Measurements from ENCODE around the gene FNDC4.

The FNDC4 gene

GRCh38 chr2:27520316-27520715, 25.3 kb upstream of the FNDC4 start:
- Histone ChIP-seq H3K36me3 (replicated peaks; ENCODE audit: insufficient read depth, low read length) (no peaks in the 10 kb centered on the region), H3K79me2 (ENCODE audit: low read length) (no peaks in the 10 kb centered on the region), H3K4me3 (ENCODE audit: low read length) (no peak overlapping the region), H2AFZ (ENCODE audit: low read length) (no peak overlapping the region), H3F3A (ENCODE audit: insufficient read depth, low read length) (no peaks in the 10 kb centered on the region), H3K9me2 (replicated peaks; ENCODE audit: insufficient read depth, low read length) (no peaks in the 10 kb centered on the region), H3K9ac (ENCODE audit: low read length) (no peak overlapping the region), H3K27me3 (replicated peaks; ENCODE audit: insufficient read depth, low read length) (no peaks in the 10 kb centered on the region), H4K20me1 (ENCODE audit: insufficient read depth, low read length) (no peaks in the 10 kb centered on the region), H3K27ac (ENCODE audit: low read length) (no peak overlapping the region), H3K4me1 (ENCODE audit: low read length) (no peaks in the 10 kb centered on the region), H3K9me3 (replicated peaks; ENCODE audit: insufficient read depth, low read length) (no peaks in the 10 kb centered on the region), H3K4me2 (ENCODE audit: low read depth, low read length) (no peak overlapping the region)
- DNase-seq: no peak
- no peak for TF ChIP-seq CTCF (IDR thresholded peaks at IDR 0.05; ENCODE audit: low read length)

GRCh38 chr2:27518782-27519113, 23.7 kb upstream of the FNDC4 start:
- TF ChIP-seq EZH2 (optimal IDR thresholded peaks at IDR 0.05; ENCODE audit: low read depth, low read length) (no peak), EZH2phosphoT487 (IDR thresholded peaks at IDR 0.05; ENCODE audit: low read length) (no peak), CTCF (IDR thresholded peaks at IDR 0.05; ENCODE audit: low read length) (no peak)
- H4K20me1 ChIP-seq (ENCODE audit: insufficient read depth, low read length): no peaks in the 10 kb centered on the region
- H3K36me3 ChIP-seq (replicated peaks; ENCODE audit: insufficient read depth, low read length): no peaks in the 10 kb centered on the region
- H3K27me3 ChIP-seq (replicated peaks; ENCODE audit: insufficient read depth, low read length): no peaks in the 10 kb centered on the region
- no peak overlapping the region for H3K27ac ChIP-seq (ENCODE audit: low read length)
- no peak overlapping the region for H2AFZ ChIP-seq (ENCODE audit: low read length)
- H3K9me3 ChIP-seq (replicated peaks; ENCODE audit: insufficient read depth, low read length): no peaks in the 10 kb centered on the region
- DNase-seq: no peak
- H3K4me1 ChIP-seq (ENCODE audit: low read length): no peaks in the 10 kb centered on the region
- no peak overlapping the region for H3K4me2 ChIP-seq (ENCODE audit: low read depth, low read length)
- H3K4me3 ChIP-seq (ENCODE audit: low read length): no peak overlapping the region
- no peak overlapping the region for H3K9ac ChIP-seq (ENCODE audit: low read length)
- H3F3A ChIP-seq (ENCODE audit: insufficient read depth, low read length): no peaks in the 10 kb centered on the region
- H3K79me2 ChIP-seq (ENCODE audit: low read length): no peaks in the 10 kb centered on the region
- no peaks in the 10 kb centered on the region for H3K9me2 ChIP-seq (replicated peaks; ENCODE audit: insufficient read depth, low read length)

- H3K27ac ChIP-seq (ENCODE audit: low read length): no peak overlapping the region
- H3K27me3 ChIP-seq (replicated peaks; ENCODE audit: insufficient read depth, low read length): no peaks in the 10 kb centered on the region
- no peaks in the 10 kb centered on the region for H3K9me3 ChIP-seq (replicated peaks; ENCODE audit: insufficient read depth, low read length)
- no peak overlapping the region for H2AFZ ChIP-seq (ENCODE audit: low read length)
- no peaks in the 10 kb centered on the region for H3K36me3 ChIP-seq (replicated peaks; ENCODE audit: insufficient read depth, low read length)
- H3K4me1 ChIP-seq (ENCODE audit: low read length): no peaks in the 10 kb centered on the region
- no peak overlapping the region for H3K9ac ChIP-seq (ENCODE audit: low read length)
- H3F3A ChIP-seq (ENCODE audit: insufficient read depth, low read length): no peaks in the 10 kb centered on the region
- H3K9me2 ChIP-seq (replicated peaks; ENCODE audit: insufficient read depth, low read length): no peaks in the 10 kb centered on the region
- no peak overlapping the region for H3K4me2 ChIP-seq (ENCODE audit: low read depth, low read length)
- DNase-seq: no peak
- H3K79me2 ChIP-seq (ENCODE audit: low read length): no peaks in the 10 kb centered on the region
- no peak overlapping the region for H3K4me3 ChIP-seq (ENCODE audit: low read length)
- no peak for TF ChIP-seq EZH2phosphoT487 (IDR thresholded peaks at IDR 0.05; ENCODE audit: low read length)
- no peak for TF ChIP-seq EZH2 (optimal IDR thresholded peaks at IDR 0.05; ENCODE audit: low read depth, low read length)
- no peak for TF ChIP-seq CTCF (IDR thresholded peaks at IDR 0.05; ENCODE audit: low read length)
- no peaks in the 10 kb centered on the region for H4K20me1 ChIP-seq (ENCODE audit: insufficient read depth, low read length)
Observed at GRCh38 chr2:27518113-27518781, 23.2 kb upstream of the FNDC4 start.

Measured in MM.1S (cell line).